ENCODE measurements around the gene CYB5R2.

GRCh38 chr11:7687386-7687785, 14.1 kb upstream of the CYB5R2 start:
- TF ChIP-seq CTCF (IDR thresholded peaks at IDR 0.05) (no peak), EZH2 (IDR thresholded peaks at IDR 0.05; ENCODE audit: borderline replicate concordance, insufficient read depth, low read depth, low read length, poor library complexity, severe bottlenecking) (no peak)
